NCI-H1105 (cell line): ENCODE results near the gene FUT6.

ENCODE experiments used
- DNase-seq: peaks from one replicate; lab custom pipeline; 2025; lab: John Stamatoyannopoulos, UW

The FUT6 gene

GRCh38 chr19:5827891-5828660 lies 11.4 kb downstream of the FUT6 start:
- peak; percentile 92 for DNase-seq

GRCh38 chr19:5827342-5827890 lies 12.1 kb downstream of the FUT6 start:
- DNase-seq = no peak

GRCh38 chr19:5826531-5827341 lies 12.8 kb downstream of the FUT6 start:
- DNase-seq = peak; percentile 96

DNA sequence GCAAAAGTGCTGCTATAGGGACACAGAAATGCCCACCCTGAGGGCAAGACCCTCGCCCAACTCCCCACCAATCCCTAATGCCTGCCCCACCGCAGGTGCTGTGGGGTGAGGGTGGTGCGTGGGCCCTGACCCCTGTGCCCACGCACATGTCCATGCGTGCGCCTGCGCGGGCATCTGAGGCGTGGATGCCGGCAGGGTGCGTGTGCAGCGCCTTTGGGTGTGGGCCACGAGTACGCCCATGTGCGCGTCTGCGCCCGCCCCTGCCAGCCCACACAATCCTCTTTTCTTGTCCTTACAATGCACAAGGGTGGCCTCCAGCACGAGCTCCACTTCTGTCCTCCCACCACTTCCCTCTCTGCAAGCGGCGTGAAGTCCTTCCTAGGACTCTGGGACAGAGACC lies 14.3 kb downstream of the FUT6 start:
- DNase-seq = no peak

GRCh38 chr19:5824751-5825150 lies 14.8 kb downstream of the FUT6 start:
- DNase-seq = no peak

DNA sequence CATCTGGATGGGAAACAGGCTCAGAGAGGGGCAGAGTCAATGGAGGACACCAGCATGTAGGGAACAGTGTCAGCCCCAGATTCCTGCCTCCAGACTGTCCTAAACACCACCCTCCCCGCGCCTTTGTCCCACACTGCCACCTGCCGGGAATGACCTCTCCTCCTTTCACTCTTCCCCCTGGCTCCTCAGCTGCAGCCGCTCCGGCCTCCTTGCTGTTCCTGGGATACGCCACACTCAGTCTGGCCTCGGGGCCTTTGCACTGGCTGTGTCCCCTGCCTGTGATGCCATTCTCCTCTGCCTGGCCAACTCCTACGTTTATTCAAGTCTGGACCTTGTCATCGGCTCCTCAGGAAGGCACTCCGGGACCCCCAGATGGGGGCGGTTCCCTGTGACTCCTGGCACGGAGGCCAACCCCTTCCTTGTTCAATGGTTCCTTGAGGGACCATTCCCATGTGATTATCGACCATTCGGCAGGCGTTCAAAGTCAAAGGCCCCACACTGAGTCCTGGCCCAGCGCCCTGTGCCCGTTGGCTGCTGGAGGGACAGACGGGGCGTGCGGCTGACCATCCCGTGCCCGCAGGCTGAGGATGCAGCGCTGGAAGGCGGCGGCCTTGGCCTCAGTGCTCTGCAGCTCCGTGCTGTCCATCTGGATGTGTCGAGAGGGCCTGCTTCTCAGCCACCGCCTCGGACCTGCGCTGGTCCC lies 15.8 kb downstream of the FUT6 start:
- DNase-seq = no peak

DNA sequence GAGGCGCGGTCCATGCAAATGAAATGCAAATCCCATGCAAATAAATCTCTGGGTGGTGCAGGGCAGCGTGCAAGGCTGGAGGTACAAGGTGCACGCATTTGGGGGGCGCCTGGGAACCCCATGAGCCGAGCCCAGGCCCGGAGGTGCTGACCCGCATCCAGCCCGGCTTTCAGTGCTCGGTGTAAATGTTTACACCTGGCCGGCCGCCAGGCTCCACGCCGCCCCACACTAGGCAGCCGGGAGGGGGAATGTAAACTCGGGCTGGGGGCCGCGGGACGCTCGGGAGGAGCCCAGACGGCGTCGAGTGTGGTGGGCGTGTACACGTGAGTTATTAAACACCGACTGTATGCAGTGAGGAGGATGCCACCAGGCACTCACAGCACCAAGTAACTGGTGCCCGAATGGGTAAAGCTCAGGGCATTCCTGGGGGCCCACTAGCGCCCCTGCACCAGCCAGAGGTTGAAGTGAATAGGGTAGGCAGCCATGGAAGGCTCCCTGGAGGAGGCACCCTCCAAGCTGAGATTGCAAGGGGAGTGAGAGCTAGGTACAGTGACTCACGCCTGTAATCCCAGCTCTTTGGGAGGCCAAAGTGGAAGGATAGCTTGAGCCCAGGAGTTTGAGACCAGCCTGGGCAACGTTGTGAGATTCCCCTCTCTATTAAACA lies 17.2 kb downstream of the FUT6 start:
- DNase-seq = no peak

DNA sequence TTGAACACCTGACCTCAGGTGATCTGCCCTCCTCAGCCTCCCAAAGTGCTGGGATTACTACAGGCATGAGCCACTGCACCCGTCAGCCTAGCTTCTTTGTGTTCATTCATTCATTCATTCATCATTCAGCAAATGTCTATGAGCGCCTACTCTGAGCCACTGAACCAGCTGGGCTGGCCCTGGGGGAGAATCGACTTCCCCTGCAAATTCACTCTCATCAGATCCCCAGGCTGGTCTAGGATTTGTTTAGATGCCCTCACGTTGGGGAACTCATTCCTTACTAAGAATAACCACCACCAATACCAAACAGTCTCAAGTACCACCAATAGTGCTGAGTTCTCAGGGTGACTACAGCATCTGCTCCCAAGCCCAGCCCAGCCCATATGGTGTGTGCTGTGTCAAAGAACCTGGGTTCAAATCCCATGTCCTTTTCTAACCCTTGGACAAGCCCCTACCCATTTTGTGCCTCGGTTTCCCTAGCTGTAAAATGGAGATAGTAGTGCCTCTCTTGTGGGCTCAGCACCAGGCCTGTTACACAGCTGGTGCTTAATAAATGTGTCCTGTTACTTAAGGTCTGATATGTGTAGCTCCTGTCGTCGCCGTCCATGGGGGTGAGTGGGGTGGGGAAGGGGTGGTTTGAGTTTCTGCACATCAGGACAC lies 17.9 kb downstream of the FUT6 start:
- DNase-seq = no peak

DNA sequence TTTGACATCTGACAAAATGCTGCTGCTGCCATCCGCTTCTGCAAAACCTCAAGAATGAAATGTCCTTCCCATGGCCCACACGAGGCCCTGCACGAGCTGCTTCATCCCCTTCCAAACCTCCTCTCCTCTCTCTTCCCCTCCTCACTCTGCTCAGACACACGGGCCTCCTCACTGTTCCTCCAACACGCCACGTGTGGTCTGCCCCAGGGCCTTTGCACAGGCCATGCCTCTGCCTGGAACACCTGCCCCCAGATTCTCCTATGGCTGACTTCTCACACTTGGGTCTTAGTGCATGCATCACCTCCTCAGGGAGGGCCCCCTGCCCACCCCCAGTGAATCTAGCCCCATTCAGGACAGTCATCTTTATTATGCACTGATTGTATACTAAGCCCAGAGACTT lies 18.7 kb downstream of the FUT6 start:
- DNase-seq = no peak

- no peak for DNase-seq
Measured at GRCh38 chr19:5818594-5818993, 20.9 kb downstream of the FUT6 start.

- no peak for DNase-seq
Measured at GRCh38 chr19:5817218-5817617, 22.3 kb downstream of the FUT6 start.

GRCh38 chr19:5814852-5815246 lies 24.7 kb downstream of the FUT6 start:
- no peak for DNase-seq

GRCh38 chr19:5814123-5814851 lies 25.2 kb downstream of the FUT6 start:
- DNase-seq = no peak

DNA sequence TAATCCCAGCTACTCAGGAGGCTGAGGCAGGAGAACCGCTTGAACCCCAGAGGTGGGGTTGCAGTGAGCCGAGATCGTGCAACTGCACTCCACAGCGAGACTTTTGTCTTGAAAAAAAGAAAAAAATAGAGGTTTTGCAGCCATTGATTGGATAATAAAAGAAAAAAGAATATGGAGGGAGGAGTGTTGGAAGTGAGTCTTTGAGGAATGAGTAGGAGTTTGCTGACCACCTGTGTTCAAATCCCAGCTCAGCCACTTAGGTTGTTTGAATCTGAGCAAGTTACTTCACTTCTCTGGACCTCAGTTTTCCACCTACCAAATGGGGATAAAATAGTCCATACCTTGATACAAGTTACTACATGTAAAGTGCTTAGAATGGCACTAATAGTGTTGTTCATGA lies 28.4 kb downstream of the FUT6 start:
- DNase-seq = no peak

DNA sequence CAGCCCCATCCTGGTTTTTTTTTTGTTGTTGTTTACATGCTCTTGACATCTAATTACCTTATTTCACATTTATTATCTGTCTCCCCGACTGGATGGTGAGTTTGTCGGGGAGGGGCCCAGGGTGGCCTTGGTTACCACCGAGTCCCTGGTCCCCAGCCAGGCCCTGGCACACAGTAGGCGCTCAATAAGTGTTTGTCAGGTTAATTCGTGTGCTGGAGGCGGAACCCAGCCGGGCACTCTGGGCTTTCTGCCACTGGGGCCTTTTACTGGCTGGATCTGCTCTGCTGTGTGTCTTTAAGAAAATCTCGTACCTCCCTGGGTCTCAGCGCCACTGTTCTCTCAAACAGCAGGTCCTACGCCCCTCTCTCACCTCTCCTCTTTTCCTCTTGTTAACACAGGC lies 30.0 kb downstream of the FUT6 start:
- DNase-seq = no peak

- DNase-seq = no peak
Measured at GRCh38 chr19:5809053-5809452, 30.4 kb downstream of the FUT6 start.

GRCh38 chr19:5808120-5808816 lies 31.2 kb downstream of the FUT6 start:
- DNase-seq = no peak

GRCh38 chr19:5806905-5807304 lies 32.6 kb downstream of the FUT6 start:
- DNase-seq = no peak

DNA sequence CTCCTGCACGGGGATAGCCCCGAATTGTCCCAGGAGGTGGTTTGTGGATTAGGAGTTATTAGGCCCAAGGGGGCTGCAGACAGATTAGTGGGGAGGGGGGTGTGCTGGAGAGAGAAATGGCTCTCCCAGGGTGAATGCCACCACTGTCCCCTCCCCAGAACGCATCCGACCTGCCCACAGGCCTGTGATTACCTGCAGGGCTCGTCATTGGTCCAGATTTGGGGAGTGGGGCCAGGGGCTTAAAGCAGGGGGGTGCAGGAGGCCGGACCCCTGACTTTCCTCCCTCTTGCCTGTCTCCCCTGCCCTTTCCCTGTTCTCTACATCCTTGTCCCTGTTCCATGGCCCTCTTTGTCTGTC lies 33.4 kb downstream of the FUT6 start:
- DNase-seq = no peak

DNA sequence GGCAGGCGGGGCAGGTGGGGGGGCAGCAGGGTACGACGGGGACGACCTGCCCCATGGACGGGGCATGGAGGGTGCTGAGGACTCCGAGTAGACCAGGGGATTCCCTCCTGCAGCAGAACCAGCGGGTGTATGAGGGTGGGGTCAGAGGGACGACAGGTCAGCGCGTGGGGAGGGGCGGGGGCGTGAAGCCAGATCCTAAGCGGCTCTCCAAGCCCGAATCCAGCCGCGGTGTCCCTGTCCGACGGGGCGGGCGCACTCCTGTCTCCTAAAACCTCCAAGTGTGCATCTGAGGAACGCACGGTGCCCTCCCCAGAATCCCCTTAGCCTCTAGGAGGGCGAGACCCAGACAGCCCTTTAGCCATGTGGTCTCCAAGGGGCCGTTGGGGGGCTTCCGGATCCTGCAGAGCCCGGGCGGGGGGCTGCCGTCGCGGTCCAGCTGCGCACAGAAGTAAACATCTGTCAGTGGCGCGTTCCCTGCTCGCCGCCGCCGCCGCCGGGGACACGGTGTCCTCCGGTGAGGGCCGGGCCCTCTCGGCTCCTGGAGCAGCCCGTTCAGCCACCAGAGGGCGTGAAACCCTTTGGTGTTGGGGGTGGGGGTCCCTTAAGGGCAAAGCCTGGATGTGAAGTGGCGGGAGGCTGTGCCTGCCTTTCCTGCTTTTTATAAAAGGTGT lies 33.9 kb downstream of the FUT6 start:
- peak; percentile 81 for DNase-seq
